Stimulated activated CD8-positive, alpha-beta memory T cell treated with anti-CD3 and anti-CD28 coated beads, Interleukin-4, amount 100 ng/mL, for 1 hour (primary cell): ENCODE data around the gene AP3D1.
"Not testable (repeated sequence)": the region's sequence is repeated elsewhere in the genome, so short reads cannot be mapped to it uniquely, and the experiment has no call there.

Experiments used
- DNase-seq, 2 donors: peaks; one replicate each; pipeline ENCODE4 v3.0.0-alpha.2; 2020; ENCODE audit warnings: low read depth in 2 of 2, low spot score in 1 of 2

Gene AP3D1

DNA sequence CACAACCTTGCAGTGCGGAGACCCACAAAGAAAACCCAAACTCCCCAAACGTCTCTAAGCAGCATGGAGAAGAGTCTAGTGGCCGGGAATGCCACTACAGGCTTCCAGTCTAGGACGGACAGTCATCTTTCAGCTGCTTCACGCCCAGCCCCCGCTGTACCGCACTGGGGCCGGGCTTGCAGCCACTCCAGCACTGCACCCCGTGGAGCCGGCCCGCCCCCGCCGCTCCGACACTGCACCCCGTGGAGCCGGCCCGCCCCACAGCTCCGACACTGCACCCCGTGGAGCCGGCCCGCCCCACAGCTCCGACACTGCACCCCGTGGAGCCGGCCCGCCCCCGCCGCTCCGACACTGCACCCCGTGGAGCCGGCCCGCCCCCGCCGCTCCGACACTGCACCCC is 23.1 kb downstream of the AP3D1 start:
- not testable (repeated sequence) for DNase-seq

DNA sequence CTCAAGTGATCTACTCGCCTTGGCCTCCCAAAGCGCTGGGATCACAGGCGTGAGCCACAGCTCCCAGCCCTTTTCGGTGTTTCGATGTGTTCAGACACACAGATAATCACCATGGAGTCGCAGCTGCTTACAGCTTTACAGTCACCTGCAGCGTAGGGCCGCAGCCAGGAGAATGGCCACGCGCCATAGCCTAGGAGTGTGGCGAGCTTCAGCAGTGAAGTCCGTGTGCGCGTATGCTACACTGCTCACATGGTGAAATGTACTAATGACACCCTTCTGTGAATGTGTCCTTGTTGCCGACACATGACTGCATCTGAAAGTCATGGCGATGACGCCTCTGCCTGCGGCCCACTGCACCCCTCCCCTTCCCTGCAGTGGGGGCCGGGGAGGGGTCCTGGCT is 23.6 kb downstream of the AP3D1 start:
- no peak for DNase-seq

DNA sequence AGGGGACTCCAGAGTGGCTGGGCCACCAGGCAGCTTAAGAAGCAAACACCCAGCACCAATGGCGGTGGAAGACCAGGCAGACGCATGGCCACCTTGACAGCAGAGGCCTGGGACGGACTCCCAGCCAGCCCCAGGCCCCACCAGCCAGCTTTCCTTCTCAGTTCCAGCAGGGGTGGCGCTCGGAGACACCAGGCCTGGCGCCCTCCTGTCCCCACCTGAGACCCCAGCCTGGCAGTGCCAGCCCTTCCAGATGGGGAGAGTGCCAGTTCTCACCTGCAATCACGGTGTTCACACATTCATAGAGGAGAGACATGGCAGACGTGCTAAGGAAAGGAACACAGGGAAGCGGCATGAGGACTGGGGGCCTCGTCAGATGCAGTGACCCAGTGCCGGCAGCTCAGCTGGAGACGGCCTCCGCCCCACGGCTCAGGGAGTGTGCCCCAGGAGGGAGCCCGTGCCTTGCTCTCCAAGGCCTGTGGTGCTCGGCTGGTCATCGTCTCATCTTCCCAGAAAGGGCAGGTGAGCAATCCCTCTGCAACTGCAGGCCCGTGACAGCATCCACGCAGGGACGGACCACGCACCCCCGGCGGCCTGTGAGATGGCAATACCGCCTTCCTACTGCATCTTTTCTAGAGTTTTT is 24.4 kb downstream of the AP3D1 start:
- DNase-seq, result no peak

GRCh38 chr19:2123682-2124387 is 27.5 kb downstream of the AP3D1 start:
- no peak for DNase-seq

DNA sequence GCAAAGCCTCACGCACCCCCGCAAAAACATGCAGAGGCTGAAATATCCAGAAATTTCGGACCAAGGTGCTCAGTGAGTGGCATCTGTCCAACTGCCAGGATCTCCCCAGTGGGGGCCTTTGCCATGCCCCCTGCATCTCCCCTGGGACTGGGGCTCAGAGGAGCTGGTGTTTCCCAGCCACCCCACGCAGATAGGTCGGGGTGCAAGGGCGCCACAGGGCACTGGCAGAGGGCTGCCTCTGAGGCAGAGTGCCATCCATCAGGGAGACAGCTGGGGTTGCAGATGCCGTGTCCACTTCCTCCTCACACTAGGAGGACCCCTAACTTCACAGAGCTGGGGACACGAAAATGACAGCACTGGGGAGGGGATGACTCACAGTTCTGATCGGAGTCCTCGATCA is 28.4 kb downstream of the AP3D1 start:
- no peak for DNase-seq

DNA sequence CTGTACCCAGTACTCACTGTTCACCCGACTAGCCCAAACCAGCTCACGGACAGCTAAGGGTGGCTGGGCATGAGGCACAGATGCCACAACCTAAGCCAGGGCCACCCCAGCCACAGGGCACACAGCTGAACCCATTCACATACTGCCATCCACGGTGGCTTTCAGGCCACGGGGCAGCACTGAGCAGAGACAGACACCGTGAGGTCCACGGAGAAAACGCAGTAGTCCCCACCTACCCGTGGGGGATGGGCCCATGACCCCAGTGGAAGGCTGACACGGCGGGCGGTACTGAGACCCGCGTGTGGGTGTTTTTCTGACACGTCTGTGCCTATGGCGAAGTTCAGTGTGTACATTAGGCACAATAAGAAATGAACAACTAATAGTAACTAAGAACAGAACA is 29.1 kb downstream of the AP3D1 start:
- no peak for DNase-seq

GRCh38 chr19:2121416-2122051 is 29.8 kb downstream of the AP3D1 start:
- no peak for DNase-seq

DNA sequence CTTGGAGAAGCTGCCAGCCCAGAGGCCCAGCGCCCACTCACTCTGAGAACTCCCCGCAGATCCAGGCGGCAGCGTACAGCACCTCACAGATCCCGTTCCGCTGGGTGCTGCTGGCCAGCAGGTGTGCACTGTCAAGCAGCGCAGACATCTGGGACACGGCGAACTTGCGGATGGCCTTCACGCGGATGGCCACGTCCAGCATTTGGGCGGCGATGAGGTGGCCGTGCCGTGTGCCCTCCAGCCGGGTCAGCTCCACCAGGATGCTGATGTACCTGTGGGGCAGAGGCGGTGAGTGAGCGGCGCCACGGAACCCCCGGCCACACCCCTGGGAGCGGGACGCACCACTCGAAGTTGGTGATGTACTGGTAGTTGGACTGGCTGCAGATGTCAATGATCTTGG is 30.5 kb downstream of the AP3D1 start:
- no peak for DNase-seq

DNA sequence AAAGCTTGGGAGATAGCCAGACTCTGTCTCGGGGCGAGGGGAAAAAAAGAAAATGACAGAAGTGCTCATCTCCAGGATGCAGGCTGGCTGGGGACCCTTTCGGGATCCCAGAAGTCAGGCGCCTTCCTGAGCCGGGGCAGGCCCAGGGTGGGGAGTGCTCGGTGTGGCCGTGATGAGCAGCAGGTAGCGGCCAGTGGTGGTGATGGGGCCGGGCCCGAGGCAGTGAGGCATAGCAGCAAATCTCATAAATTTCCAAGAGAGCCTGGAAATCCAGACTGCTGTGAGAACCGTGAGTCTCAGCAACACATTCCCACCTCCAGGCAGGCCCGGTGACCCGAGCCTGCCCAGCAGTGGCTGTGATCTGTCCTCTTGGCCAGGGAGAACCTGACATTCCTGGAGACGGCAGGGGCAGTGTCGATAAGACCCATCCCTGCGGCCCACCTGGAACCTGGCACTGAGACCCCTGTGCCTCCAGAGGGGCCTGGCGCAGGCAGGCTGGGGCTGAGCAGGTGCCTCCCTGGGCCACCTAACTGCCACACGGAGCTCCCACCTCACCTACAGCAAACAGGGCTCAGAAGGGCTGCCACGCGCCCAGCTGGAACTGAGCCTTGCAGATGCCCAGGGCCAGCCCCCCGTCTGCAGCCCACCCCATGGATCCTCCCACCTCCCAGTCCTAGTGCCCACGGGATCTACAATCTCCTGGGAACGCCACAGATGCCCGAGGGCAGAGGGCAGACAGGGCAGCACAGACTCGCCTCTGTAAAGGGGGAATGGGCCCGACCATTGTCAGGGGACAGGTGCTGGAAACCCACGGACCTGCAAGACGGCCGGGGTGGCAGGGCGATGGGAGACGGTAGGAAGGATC is 31.2 kb downstream of the AP3D1 start:
- no peak for DNase-seq

DNA sequence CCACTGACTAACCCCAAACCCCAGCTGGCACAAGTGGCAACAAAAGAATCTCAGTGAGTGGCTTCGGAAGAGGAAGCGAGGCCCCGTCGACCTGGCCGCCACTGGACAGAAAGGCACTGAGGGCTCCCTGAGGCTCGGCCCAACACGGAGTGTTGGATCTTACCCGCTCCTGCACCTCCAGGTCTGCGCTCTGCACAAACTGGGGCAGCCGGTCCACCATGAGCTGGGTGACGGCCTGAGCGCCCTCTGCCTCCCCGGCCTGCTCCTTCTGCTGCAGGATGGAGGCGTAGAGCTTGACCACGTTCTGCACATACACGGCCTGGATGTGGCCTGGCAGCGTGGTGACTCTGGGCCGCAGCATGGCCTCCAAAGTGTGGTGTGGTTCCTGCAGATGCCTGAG is 32.9 kb downstream of the AP3D1 start:
- DNase-seq, result no peak

- no peak for DNase-seq
Observed at GRCh38 chr19:2117215-2117960, 34.0 kb downstream of the AP3D1 start.

- no peak for DNase-seq
Observed at GRCh38 chr19:2116507-2116906, 34.9 kb downstream of the AP3D1 start.

DNA sequence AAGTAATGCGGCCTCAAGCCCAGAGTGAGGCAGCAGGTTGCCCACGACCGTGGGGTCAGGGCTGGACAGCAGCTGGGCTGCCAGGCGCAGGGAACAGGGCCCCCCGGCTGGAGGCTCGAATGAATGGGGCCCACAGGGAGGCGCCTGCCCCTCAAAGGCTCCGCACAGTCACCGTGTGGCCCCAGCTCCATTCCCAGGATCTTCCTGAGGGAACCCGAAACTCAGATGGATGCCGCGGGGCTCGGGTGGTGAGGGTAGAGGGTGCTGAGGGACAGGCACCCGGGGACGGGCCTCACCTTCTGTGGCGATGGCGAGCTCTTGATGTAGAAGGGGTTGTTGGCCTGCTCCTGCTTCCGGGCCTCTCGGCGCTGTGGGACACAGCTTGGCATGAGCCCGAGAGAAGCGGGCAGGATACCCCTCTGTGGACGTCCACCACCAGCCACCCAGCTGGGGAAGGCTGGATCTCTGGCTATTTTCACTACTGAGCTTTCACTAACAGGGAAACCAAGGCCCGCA is 35.4 kb downstream of the AP3D1 start:
- no peak for DNase-seq

DNA sequence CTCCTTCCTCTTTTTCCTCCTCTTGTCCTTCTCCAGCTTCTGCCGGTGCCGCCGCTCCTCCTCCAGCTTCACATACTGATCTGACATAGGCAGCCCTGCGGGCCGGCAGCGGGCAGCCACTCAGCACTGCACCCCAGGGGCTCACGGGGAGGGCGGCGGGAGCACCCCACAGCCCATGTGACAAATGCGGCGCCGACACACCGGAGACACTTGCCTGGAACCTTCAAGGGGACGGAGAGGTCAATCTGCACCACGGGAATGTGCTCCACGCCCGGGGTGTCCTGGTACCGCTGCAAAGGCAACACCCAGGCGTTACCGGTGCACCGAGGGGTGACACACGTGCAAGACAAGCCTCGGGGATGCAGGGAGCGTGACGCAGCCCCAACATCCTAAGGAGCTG is 36.0 kb downstream of the AP3D1 start:
- DNase-seq, result no peak

DNA sequence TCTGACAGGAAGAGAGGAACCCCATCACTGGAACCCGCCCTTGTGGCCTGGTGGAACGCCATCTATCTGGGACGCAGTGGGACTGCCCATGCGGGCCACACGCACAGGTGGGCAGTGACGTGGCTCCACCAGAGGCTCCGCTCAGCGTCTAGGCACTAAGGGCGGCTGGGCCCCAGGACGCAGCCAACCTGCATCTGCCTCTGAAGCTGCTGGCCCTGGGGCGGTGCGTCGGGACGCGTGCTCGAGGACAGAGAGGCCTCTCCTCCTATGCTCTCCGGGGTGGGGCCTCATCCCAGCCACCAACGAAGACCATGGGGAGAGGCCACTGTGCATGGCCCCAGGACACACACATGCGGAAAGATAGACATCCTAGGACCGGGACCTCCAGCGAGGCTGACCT is 36.5 kb downstream of the AP3D1 start:
- no peak for DNase-seq

- DNase-seq, result no peak
Observed at GRCh38 chr19:2114218-2114617, 37.1 kb downstream of the AP3D1 start.

DNA sequence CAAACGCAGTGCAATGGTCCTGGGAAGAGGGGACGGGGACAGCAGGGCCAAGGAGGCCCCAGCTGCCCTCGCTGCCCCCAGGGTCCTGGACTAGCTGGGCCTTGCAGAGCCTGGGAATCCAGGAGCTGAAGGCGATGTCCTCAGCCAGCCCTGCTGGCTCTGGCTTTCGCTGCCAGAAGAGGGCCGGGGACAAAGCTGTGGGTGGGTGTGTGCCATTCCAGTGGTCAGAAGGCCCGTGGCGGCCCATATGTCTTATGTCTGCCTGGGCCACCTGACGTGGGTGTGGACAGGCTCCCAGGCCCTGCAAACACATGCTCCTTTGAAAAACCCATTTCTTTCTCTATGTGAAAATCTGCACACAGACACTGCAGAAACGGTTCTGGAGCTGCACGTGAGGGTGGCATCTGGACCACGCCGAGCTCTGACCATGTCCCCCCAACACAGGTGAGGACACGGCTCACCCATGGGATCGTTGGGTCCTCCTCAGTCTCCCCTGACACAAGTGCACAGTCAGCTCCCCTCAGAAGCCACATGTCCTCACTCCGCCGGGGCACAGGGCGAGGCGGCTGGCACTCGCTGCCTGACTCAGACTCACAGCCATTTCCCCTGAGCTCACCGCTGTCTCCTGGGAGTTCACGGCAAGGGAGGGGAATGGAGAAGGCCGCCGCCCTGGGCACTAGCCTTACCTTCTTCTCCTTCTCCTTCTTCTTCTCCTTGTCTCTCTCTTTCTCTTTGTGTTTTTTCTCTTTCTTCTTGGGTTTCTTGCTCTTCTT is 37.7 kb downstream of the AP3D1 start:
- no peak for DNase-seq

DNA sequence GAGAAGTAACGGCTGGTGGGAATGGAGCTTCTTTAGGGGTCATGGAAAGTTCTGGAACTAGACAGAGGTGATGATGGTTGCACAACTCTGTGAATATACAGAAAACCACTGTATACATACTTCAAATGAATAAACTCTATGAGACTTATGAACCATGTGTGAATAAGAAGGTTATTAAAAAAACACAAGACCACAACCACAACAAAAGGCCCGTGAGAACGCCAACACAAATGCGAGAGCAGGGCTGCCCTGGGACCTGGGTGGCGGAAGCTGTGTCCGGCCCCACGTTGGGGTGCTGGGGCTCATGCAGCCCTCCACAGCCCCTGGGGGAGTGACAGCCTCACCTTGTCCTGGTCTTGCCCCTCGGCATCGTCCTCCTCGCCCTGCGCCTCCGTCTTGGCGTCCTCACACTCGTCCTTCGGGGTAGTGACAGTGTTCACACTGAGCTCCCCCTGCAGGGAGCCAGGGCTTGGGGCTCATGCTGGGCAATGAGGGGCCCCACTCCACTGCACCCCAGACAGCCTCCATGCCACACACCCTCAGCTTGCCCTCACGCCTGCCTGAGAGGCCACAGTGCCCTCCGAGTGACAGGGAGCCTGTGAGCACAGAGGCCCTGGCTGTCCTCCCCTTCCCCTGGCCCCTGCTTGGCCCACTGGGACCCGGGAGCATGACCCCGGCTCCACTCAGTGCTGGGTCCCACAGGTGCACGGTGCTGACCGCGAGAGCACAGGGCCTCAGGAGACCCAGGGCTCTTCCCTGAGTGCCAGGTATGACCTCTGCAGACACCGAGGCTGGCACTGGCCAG is 38.6 kb downstream of the AP3D1 start:
- no peak for DNase-seq

GRCh38 chr19:2111886-2112285 is 39.5 kb downstream of the AP3D1 start:
- no peak for DNase-seq
